Mesenchymal stem cell (in vitro differentiated cells and primary cell): ENCODE measurements around the gene NUDT3.

Experiments
- DNase-seq: peaks from one replicate; pipeline ENCODE4 v3.0.0-alpha.2; 2013
- H2AFZ ChIP-seq: one replicate; pipeline ENCODE4 v1.6.1; 2013; ENCODE audit warnings: low read depth, mild to moderate bottlenecking, control low read depth, inconsistent platforms, low read length, moderate library complexity
- H2AK5ac ChIP-seq: 2 replicates; pipeline ENCODE4 v1.6.1; 2013; ENCODE audit warnings: low read length, moderate library complexity, mild to moderate bottlenecking, inconsistent platforms; ENCODE audit not compliant: severe bottlenecking
- H2BK120ac ChIP-seq: one replicate; pipeline ENCODE4 v1.6.1; 2013; ENCODE audit warnings: low read depth, mild to moderate bottlenecking, inconsistent platforms, low read length, moderate library complexity
- H2BK12ac ChIP-seq, 2 experiments: one replicate each; pipeline ENCODE4 v1.6.1; 2013; ENCODE audit warnings: inconsistent platforms in 2 of 2, low read length in 2 of 2, mild to moderate bottlenecking in 2 of 2, moderate library complexity in 2 of 2, control low read depth in 1 of 2
- H2BK15ac ChIP-seq: one replicate; pipeline ENCODE4 v1.6.1; 2013; ENCODE audit warnings: mild to moderate bottlenecking, low read depth, inconsistent platforms; ENCODE audit not compliant: poor library complexity, severe bottlenecking
- H2BK5ac ChIP-seq: 2 replicates; pipeline ENCODE4 v1.6.1; 2013; ENCODE audit warnings: low read depth, mild to moderate bottlenecking, low read length, control low read depth, inconsistent platforms; ENCODE audit not compliant: poor library complexity, severe bottlenecking
- H3K14ac ChIP-seq, 2 experiments: one replicate each; pipeline ENCODE4 v1.6.1; 2013; ENCODE audit warnings: inconsistent platforms in 2 of 2, low read length in 2 of 2, control low read depth in 1 of 2, mild to moderate bottlenecking in 1 of 2, moderate library complexity in 1 of 2
- H3K18ac ChIP-seq, 2 experiments: one replicate each; pipeline ENCODE4 v1.6.1; 2013; ENCODE audit warnings: inconsistent platforms in 2 of 2, low read length in 2 of 2, control low read depth in 1 of 2, low read depth in 1 of 2, mild to moderate bottlenecking in 1 of 2
- H3K23ac ChIP-seq, 2 experiments: one replicate each; pipeline ENCODE4 v1.6.1; 2013; ENCODE audit warnings: inconsistent platforms in 2 of 2, low read length in 2 of 2, mild to moderate bottlenecking in 2 of 2, moderate library complexity in 2 of 2, control low read depth in 1 of 2
- H3K27ac ChIP-seq: 2 replicates; pipeline ENCODE4 v1.5.1; 2013; ENCODE audit warnings: mild to moderate bottlenecking, moderate library complexity, low read length, control low read depth, inconsistent platforms; ENCODE audit not compliant: poor library complexity, severe bottlenecking
- H3K27me3 ChIP-seq, 2 experiments: 2 replicates each; pipeline versions ENCODE4 v1.6.1 to v1.7.0; 2013; ENCODE audit warnings: low read length in 2 of 2, mild to moderate bottlenecking in 2 of 2, moderate library complexity in 2 of 2, control low read depth in 1 of 2, inconsistent platforms in 1 of 2; ENCODE audit not compliant: control insufficient read depth in 1 of 2, insufficient read depth in 1 of 2
- H3K36me3 ChIP-seq, 2 experiments: 2 replicates each; pipeline versions ENCODE4 v1.6.1 to v1.7.0; 2013; ENCODE audit warnings: low read length in 2 of 2, control low read depth in 1 of 2, inconsistent platforms in 1 of 2, low read depth in 1 of 2, mild to moderate bottlenecking in 1 of 2; ENCODE audit not compliant: insufficient read depth in 2 of 2, control insufficient read depth in 1 of 2
- H3K4ac ChIP-seq, 2 experiments: one replicate each; pipeline ENCODE4 v1.6.1; 2013; ENCODE audit warnings: inconsistent platforms in 2 of 2, low read length in 2 of 2, mild to moderate bottlenecking in 2 of 2, moderate library complexity in 2 of 2, control low read depth in 1 of 2, low read depth in 1 of 2
- H3K4me1 ChIP-seq: 2 replicates; pipeline ENCODE4 v1.6.1; 2013; ENCODE audit warnings: low read depth, low read length, control low read depth; ENCODE audit not compliant: control insufficient read depth, insufficient read depth
- H3K4me2 ChIP-seq: 2 replicates; pipeline ENCODE4 v1.6.1; 2013; ENCODE audit warnings: low read length, mild to moderate bottlenecking, inconsistent platforms; ENCODE audit not compliant: poor library complexity, severe bottlenecking
- H3K4me3 ChIP-seq, 2 experiments: 2 replicates each; pipeline versions ENCODE4 v1.5.1 to v1.7.0; 2013; ENCODE audit warnings: low read length in 2 of 2, mild to moderate bottlenecking in 2 of 2, control low read depth in 1 of 2, low read depth in 1 of 2; ENCODE audit not compliant: insufficient read depth in 1 of 2
- H3K79me1 ChIP-seq: replicated peaks from 2 replicates; pipeline ENCODE4 v1.6.1; 2013; ENCODE audit warnings: mild to moderate bottlenecking, control low read depth, low read length, inconsistent platforms; ENCODE audit not compliant: poor library complexity, severe bottlenecking
- H3K9ac ChIP-seq: 2 replicates; pipeline ENCODE4 v1.7.0; 2013; ENCODE audit warnings: mild to moderate bottlenecking, low read length, moderate library complexity
- H3K9me3 ChIP-seq: 2 replicates; pipeline ENCODE4 v1.7.0; 2013; ENCODE audit warnings: mild to moderate bottlenecking, low read length; ENCODE audit not compliant: control insufficient read depth
- H4K8ac ChIP-seq: one replicate; pipeline ENCODE4 v1.6.1; 2013; ENCODE audit warnings: inconsistent platforms, mild to moderate bottlenecking, low read length, moderate library complexity
- H4K91ac ChIP-seq: one replicate; pipeline ENCODE4 v1.6.1; 2013; ENCODE audit warnings: mild to moderate bottlenecking, low read length, inconsistent platforms
- WGBS: methylation state at CpG from one replicate; pipeline ENCODE4 v1.1.7; 2013; ENCODE audit warnings: mixed read lengths; 5-methylcytosine and 5-hydroxymethylcytosine counted together

NUDT3 gene

DNA sequence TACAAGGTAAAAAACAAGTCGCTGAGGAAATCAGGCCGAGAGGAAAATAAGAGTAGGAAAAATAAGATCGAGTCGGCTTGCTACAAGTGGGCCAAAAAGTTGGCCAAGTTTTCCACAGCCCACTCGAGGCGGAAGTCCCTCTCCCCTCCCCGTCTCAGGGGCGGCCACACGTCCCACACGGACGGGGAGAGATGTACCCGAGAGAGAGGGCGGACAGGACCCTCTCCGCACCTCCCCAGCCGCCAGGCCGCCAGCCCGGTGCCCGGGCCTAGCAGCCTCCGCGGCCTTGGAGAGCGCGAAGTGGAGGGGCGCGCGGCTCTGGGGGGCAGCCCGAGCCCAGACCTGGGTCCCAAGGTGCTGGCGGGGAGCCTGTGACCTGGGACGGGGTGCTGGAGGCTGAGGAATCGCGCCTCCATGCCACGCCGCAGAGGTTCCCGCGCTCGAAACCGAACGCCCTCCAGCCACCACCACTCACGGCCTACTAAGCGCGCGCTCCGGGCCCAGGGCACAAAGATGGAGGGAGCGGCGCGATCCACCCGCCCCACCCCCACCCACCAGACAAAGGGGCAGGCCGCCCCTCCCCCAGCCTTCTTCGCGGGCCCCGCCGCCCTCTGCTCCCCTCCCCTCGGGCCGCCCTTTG is 157.7 kb downstream of the NUDT3 start:
- Histone ChIP-seq H3K4ac (peak overlapping the region; percentile 35 to 92), H3K18ac (peak overlapping the region; percentile 69 to 94), H3K79me1 (no peaks in the 10 kb centered on the region), H3K9me3 (no peaks in the 10 kb centered on the region), H3K27me3 (no peaks in the 10 kb centered on the region), H2BK15ac (peak overlapping the region; percentile 90), H4K8ac (peak overlapping the region; percentile 96), H3K4me1 (peaks cover 31% of the 10 kb centered on the region), H2AFZ (no peak overlapping the region), H2BK120ac (peak overlapping the region; percentile 95), H2BK5ac (no peak overlapping the region), H2BK12ac (peak overlapping the region in 1 of 2 experiments; percentile 92), H2AK5ac (no peak overlapping the region), H3K23ac (no peak overlapping the region), H4K91ac (peak overlapping the region; percentile 78), H3K4me3 (no peak overlapping the region), H3K36me3 (peaks cover 0 to 2% of the 10 kb centered on the region in 2 experiments), H3K4me2 (no peak overlapping the region), H3K27ac (no peak overlapping the region), H3K14ac (no peak overlapping the region), H3K9ac (no peak overlapping the region)
- no peak for DNase-seq
- 31% methylated on average over 40 of the region's 53 CpGs for WGBS

- H4K91ac ChIP-seq, result peak overlapping the region; percentile 83
- no peak overlapping the region for H3K14ac ChIP-seq
- H3K4me2 ChIP-seq, result no peak overlapping the region
- H2BK120ac ChIP-seq, result no peak overlapping the region
- H3K79me1 ChIP-seq, result no peaks in the 10 kb centered on the region
- no peaks in the 10 kb centered on the region for H3K36me3 ChIP-seq
- no peak overlapping the region for H2AFZ ChIP-seq
- H3K23ac ChIP-seq, result no peak overlapping the region
- H3K27ac ChIP-seq, result no peak overlapping the region
- H3K9me3 ChIP-seq, result no peaks in the 10 kb centered on the region
- peak overlapping the region in 1 of 2 experiments; percentile 63 for H2BK12ac ChIP-seq
- no peak overlapping the region for H2BK15ac ChIP-seq
- H3K4me1 ChIP-seq, result peaks cover 34% of the 10 kb centered on the region
- H2AK5ac ChIP-seq, result no peak overlapping the region
- no peak overlapping the region for H3K4me3 ChIP-seq
- no peak overlapping the region for H3K9ac ChIP-seq
- 97% methylated on average over 7 of the region's 7 CpGs for WGBS
- no peak overlapping the region for H3K4ac ChIP-seq
- no peaks in the 10 kb centered on the region for H3K27me3 ChIP-seq
- DNase-seq, result no peak
- no peak overlapping the region for H3K18ac ChIP-seq
- no peak overlapping the region for H4K8ac ChIP-seq
- no peak overlapping the region for H2BK5ac ChIP-seq
Observed at GRCh38 chr6:34233867-34234266, 158.6 kb downstream of the NUDT3 start.

DNA sequence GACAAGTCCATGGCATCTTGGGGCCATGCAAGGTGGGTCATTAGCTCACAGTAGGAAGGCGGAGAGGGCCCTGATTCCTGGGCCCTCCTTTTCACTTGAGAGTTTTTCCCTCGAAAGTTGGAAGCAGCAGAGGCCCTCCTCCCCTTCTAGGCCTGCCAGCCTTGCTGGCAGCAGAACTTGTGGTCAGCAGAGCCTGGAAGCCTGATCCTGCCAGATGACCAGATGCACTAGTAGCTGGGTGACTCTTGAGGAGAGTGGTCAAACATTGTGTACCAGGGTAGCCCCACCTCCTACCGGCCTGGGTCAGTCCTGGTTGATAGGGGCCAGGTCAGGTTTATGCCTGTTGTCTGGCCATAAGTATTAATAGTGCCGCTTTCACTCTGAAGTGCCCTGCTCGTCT is 159.6 kb downstream of the NUDT3 start:
- H3K27ac ChIP-seq, result no peak overlapping the region
- H2AFZ ChIP-seq, result no peak overlapping the region
- no peak overlapping the region for H2AK5ac ChIP-seq
- peak overlapping the region; percentile 48 for H2BK15ac ChIP-seq
- DNase-seq, result no peak
- H4K8ac ChIP-seq, result peak overlapping the region; percentile 12
- no peak overlapping the region for H2BK12ac ChIP-seq
- peak overlapping the region; percentile 9 for H3K9ac ChIP-seq
- H3K14ac ChIP-seq, result no peak overlapping the region
- no peaks in the 10 kb centered on the region for H3K27me3 ChIP-seq
- 80% methylated on average over 5 of the region's 5 CpGs for WGBS
- no peaks in the 10 kb centered on the region for H3K36me3 ChIP-seq
- no peak overlapping the region for H3K18ac ChIP-seq
- H4K91ac ChIP-seq, result peak overlapping the region; percentile 20
- H3K4ac ChIP-seq, result no peak overlapping the region
- H2BK5ac ChIP-seq, result no peak overlapping the region
- H3K4me1 ChIP-seq, result peaks cover 27% of the 10 kb centered on the region
- no peak overlapping the region for H3K23ac ChIP-seq
- H3K79me1 ChIP-seq, result no peaks in the 10 kb centered on the region
- no peak overlapping the region for H3K4me3 ChIP-seq
- H3K9me3 ChIP-seq, result no peaks in the 10 kb centered on the region
- H3K4me2 ChIP-seq, result no peak overlapping the region
- no peak overlapping the region for H2BK120ac ChIP-seq

DNA sequence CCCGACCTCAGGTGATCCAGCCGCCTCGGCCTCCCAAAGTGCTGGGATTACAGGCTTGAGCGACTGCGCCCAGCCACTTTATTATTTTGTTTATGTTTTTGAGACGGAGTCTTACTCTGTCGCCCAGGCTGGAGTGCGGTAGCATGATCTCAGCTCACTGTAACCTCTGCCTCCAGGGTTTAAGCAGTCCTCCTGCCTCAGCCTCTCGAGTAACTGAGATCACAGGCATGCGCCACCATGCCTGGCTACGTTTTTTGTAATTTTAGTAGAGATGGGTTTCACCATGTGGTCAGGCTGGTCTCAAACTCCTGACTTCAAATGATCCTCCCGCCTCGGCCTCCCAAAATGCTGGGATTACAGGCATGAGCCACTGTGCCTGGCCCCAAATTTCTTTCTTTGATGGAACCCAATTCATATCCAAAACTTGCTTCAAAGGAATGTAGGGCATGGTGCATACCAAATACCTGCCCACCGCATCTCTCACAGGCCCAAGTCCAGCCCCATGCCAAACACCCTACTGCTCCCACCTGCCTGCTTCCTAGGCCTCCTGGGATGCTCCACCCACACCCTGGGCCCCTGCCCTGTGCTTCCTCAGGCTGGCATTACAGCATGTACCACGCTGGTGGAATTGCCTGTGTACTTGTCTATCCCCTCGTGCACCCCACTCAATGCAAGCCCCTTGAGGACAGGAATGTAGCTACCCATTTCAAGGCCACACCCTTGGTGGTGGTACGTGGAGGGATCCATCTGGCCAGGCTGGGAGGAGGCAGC is 160.7 kb downstream of the NUDT3 start:
- Histone ChIP-seq H3K36me3 (no peaks in the 10 kb centered on the region), H2BK120ac (no peak overlapping the region), H3K4ac (no peak overlapping the region), H3K27ac (no peak overlapping the region), H3K23ac (no peak overlapping the region), H3K4me2 (no peak overlapping the region), H3K18ac (no peak overlapping the region), H2AFZ (no peak overlapping the region), H3K27me3 (no peaks in the 10 kb centered on the region), H3K9ac (no peak overlapping the region), H4K8ac (no peak overlapping the region), H3K4me1 (peaks cover 36% of the 10 kb centered on the region), H2AK5ac (no peak overlapping the region), H4K91ac (peak overlapping the region; percentile 73), H2BK15ac (peak overlapping the region; percentile 5), H3K9me3 (no peaks in the 10 kb centered on the region), H2BK5ac (no peak overlapping the region), H2BK12ac (peak overlapping the region in 1 of 2 experiments; percentile 72), H3K4me3 (no peak overlapping the region), H3K14ac (peak overlapping the region in 1 of 2 experiments; percentile 26), H3K79me1 (no peaks in the 10 kb centered on the region)
- 96% methylated on average over 17 of the region's 17 CpGs for WGBS
- no peak for DNase-seq
